ENCODE measurements around the gene CLIC5. TPM values are rescaled to one million over a fixed set of nuclear protein-coding genes. Genes with fewer than 3 reads are reported as not detected.

Gene CLIC5
- total RNA-seq, 1 donor from 2014 or later, result 0.32 TPM

- FAIRE-seq (no peak), DNase-seq (ENCODE audit: low read depth) (no peak)
- H3K79me2 ChIP-seq (ENCODE audit: insufficient read depth, low read length), result no peaks in the 10 kb centered on the region
- H4K20me1 ChIP-seq (ENCODE audit: insufficient read depth, low read length), result no peaks in the 10 kb centered on the region
- H3K9me3 ChIP-seq (ENCODE audit: insufficient read depth, low read depth, low read length), result no peaks in the 10 kb centered on the region
- peaks cover 11% of the 10 kb centered on the region for H3K27me3 ChIP-seq (ENCODE audit: insufficient read depth, low read length)
- no peak overlapping the region for H3K27ac ChIP-seq (ENCODE audit: low read depth, low read length)
- H2AFZ ChIP-seq (ENCODE audit: low read depth, low read length), result no peak overlapping the region
- H3K9ac ChIP-seq (ENCODE audit: low read length), result no peak overlapping the region
- H3K4me1 ChIP-seq (ENCODE audit: insufficient read depth, low read length), result peaks cover 7% of the 10 kb centered on the region
- no peak overlapping the region for H3K27ac Mint-ChIP-seq (ENCODE audit: unreplicated experiment)
- H3K27me3 Mint-ChIP-seq (ENCODE audit: low read depth, unreplicated experiment), result peaks cover 14% of the 10 kb centered on the region
- H3K4me3 ChIP-seq (ENCODE audit: insufficient read depth, low read depth, low read length), result no peak overlapping the region
- H3K4me1 Mint-ChIP-seq (ENCODE audit: low read depth, unreplicated experiment), result peaks cover 5% of the 10 kb centered on the region
- no peak overlapping the region for H3K4me3 Mint-ChIP-seq (ENCODE audit: unreplicated experiment)
- no peaks in the 10 kb centered on the region for H3K9me3 Mint-ChIP-seq (ENCODE audit: unreplicated experiment)
- H3K36me3 Mint-ChIP-seq (ENCODE audit: low read depth, unreplicated experiment), result no peaks in the 10 kb centered on the region
- TF ChIP-seq, protein P1, sequence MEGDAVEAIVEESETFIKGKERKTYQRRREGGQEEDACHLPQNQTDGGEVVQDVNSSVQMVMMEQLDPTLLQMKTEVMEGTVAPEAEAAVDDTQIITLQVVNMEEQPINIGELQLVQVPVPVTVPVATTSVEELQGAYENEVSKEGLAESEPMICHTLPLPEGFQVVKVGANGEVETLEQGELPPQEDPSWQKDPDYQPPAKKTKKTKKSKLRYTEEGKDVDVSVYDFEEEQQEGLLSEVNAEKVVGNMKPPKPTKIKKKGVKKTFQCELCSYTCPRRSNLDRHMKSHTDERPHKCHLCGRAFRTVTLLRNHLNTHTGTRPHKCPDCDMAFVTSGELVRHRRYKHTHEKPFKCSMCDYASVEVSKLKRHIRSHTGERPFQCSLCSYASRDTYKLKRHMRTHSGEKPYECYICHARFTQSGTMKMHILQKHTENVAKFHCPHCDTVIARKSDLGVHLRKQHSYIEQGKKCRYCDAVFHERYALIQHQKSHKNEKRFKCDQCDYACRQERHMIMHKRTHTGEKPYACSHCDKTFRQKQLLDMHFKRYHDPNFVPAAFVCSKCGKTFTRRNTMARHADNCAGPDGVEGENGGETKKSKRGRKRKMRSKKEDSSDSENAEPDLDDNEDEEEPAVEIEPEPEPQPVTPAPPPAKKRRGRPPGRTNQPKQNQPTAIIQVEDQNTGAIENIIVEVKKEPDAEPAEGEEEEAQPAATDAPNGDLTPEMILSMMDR (IDR thresholded peaks at IDR 0.05; ENCODE audit: insufficient read depth, low read depth, low read length), result no peak
- TF ChIP-seq EZH2 (IDR thresholded peaks at IDR 0.05; ENCODE audit: insufficient read depth, low read length), result no peak
- no peak overlapping the region for H3K4me2 ChIP-seq (ENCODE audit: low read length)
- H3K36me3 ChIP-seq (ENCODE audit: insufficient read depth, low read length), result no peaks in the 10 kb centered on the region
Measured at GRCh38 chr6:45931232-45931631, 84.4 kb downstream of the CLIC5 start.

DNA sequence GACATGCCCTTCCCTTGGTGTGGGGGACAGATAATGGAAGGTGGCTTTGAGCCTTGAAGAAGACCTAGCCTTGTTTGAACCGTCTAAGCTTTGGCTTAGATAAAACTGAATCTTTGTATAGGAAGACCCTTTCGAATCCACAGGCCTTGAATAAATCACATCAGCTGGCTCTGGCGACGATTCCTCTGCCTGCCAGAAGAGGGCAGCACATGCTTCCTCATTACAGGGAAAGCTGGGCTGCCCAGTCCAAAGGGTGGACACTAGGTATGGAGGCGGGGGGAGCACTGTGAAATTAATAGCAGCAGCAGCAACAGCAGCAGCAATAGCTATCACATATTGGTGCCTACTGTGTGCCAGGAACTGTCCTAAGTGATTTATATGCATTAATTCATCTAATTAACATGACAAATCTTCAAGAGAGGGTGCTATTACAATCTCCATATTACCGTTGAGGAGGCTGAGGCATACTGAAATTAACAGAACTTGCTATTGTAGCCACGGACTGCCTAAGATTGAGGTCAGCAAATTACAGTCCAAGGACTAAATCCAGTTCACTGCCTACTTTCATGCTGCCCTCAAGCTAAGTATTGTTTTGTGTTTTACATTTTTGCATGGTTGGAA, 85.1 kb downstream of the CLIC5 start:
- Mint-ChIP-seq H3K27ac (ENCODE audit: unreplicated experiment) (peak overlapping the region; percentile 51), H3K4me3 (ENCODE audit: unreplicated experiment) (no peak overlapping the region), H3K36me3 (ENCODE audit: low read depth, unreplicated experiment) (no peaks in the 10 kb centered on the region), H3K27me3 (ENCODE audit: low read depth, unreplicated experiment) (peaks cover 12% of the 10 kb centered on the region), H3K9me3 (ENCODE audit: unreplicated experiment) (no peaks in the 10 kb centered on the region), H3K4me1 (ENCODE audit: low read depth, unreplicated experiment) (peaks cover 5% of the 10 kb centered on the region)
- Histone ChIP-seq H3K27me3 (ENCODE audit: insufficient read depth, low read length) (peaks cover 6% of the 10 kb centered on the region), H3K4me2 (ENCODE audit: low read length) (no peak overlapping the region), H3K9ac (ENCODE audit: low read length) (no peak overlapping the region), H4K20me1 (ENCODE audit: insufficient read depth, low read length) (no peaks in the 10 kb centered on the region), H2AFZ (ENCODE audit: low read depth, low read length) (no peak overlapping the region), H3K36me3 (ENCODE audit: insufficient read depth, low read length) (no peaks in the 10 kb centered on the region), H3K9me3 (ENCODE audit: insufficient read depth, low read depth, low read length) (no peaks in the 10 kb centered on the region), H3K79me2 (ENCODE audit: insufficient read depth, low read length) (no peaks in the 10 kb centered on the region), H3K27ac (ENCODE audit: low read depth, low read length) (no peak overlapping the region), H3K4me3 (ENCODE audit: insufficient read depth, low read depth, low read length) (no peak overlapping the region), H3K4me1 (ENCODE audit: insufficient read depth, low read length) (peaks cover 7% of the 10 kb centered on the region)
- DNase-seq (ENCODE audit: low read depth) (peak; percentile 20), FAIRE-seq (no peak)
- no peak for TF ChIP-seq EZH2 (IDR thresholded peaks at IDR 0.05; ENCODE audit: insufficient read depth, low read length)
- TF ChIP-seq, protein P1 (IDR thresholded peaks at IDR 0.05; ENCODE audit: insufficient read depth, low read depth, low read length), result peak; percentile 98

Data from astrocyte (in vitro differentiated cells and primary cell).